PC-3 (cell line): ENCODE measurements around the gene HACD4. TPM values are rescaled to one million over a fixed set of nuclear protein-coding genes. Genes with fewer than 3 reads are reported as not detected.

Source experiments
- ATAC-seq: fragments of 200-7000 bp; cut with Tn5 transposase; 2 replicates; pipeline ENCODE4 v1.9.1; 2020; ENCODE audit warnings: mild to moderate bottlenecking, moderate library complexity
- BruUV-seq: library from RNA; stranded (reverse); fragments of 400-500 nt; replicated peaks from 2 replicates; lab custom pipeline; 2021; lab: Mats Ljungman, UMichigan
- CTCF ChIA-PET: fragments of 300-600 bp; sonication (Branson Sonifier 250); formaldehyde crosslinking; loops from one replicate; lab custom pipeline; 2022; ENCODE audit warnings: antibody characterized with exemption; lab: Charles Lee
- POLR2A ChIA-PET: fragments of 300-600 bp; sonication (Branson Sonifier 250); formaldehyde crosslinking; loops from one replicate; lab custom pipeline; 2022; ENCODE audit warnings: antibody characterized with exemption; ENCODE audit not compliant: unreplicated experiment; lab: Charles Lee
- DNase-seq: peaks from one replicate; pipeline ENCODE4 v3.0.0-alpha.2; 2015
- H2AFZ ChIP-seq: fragments of 300-600 bp; sonication (generic); 2 replicates; pipeline ENCODE4 v1.6.0; 2016; ENCODE audit warnings: antibody characterized with exemption, low read length
- H3F3A ChIP-seq: fragments of 300-600 bp; sonication (generic); one replicate; pipeline ENCODE4 v1.6.0; 2017; ENCODE audit warnings: antibody characterized with exemption, low read length, control low read depth, mild to moderate bottlenecking; ENCODE audit not compliant: unreplicated experiment
- H3K27ac ChIP-seq: fragments of 300-600 bp; sonication (generic); 2 replicates; pipeline ENCODE4 v1.5.1; 2016; ENCODE audit warnings: mild to moderate bottlenecking, low read length
- H3K27me3 ChIP-seq: fragments of 300-600 bp; sonication (generic); 2 replicates; pipeline ENCODE4 v1.6.1; 2016; ENCODE audit warnings: low read length, mixed read lengths
- H3K36me3 ChIP-seq: fragments of 300-600 bp; sonication (generic); 2 replicates; pipeline ENCODE4 v1.6.1; 2016; ENCODE audit warnings: low read depth, mixed run types, low read length, mixed read lengths
- H3K4me1 ChIP-seq: fragments of 300-600 bp; sonication (generic); 2 replicates; pipeline ENCODE4 v1.5.1; 2016; ENCODE audit warnings: low read length; ENCODE audit not compliant: insufficient read depth
- H3K4me2 ChIP-seq: fragments of 300-600 bp; sonication (generic); 2 replicates; pipeline ENCODE4 v1.6.0; 2016; ENCODE audit warnings: low read length
- H3K4me3 ChIP-seq: fragments of 300-600 bp; sonication (generic); 2 replicates; pipeline ENCODE4 v1.5.1; 2016; ENCODE audit warnings: mild to moderate bottlenecking, low read length, mixed read lengths
- H3K79me2 ChIP-seq: fragments of 300-600 bp; sonication (generic); 2 replicates; pipeline ENCODE4 v1.6.1; 2017; ENCODE audit warnings: low read length, mixed read lengths
- H3K9ac ChIP-seq: fragments of 300-600 bp; sonication (generic); 2 replicates; pipeline ENCODE4 v1.6.0; 2016; ENCODE audit warnings: mild to moderate bottlenecking, low read length
- H3K9me2 ChIP-seq: fragments of 300-600 bp; sonication (generic); replicated peaks from 2 replicates; pipeline ENCODE4 v1.6.1; 2016; ENCODE audit warnings: mixed run types, low read length, mixed read lengths
- H3K9me3 ChIP-seq: fragments of 300-600 bp; sonication (generic); 2 replicates; pipeline ENCODE4 v1.6.1; 2016; ENCODE audit warnings: low read length, mixed read lengths
- H4K20me1 ChIP-seq: fragments of 300-600 bp; sonication (generic); 2 replicates; pipeline ENCODE4 v1.6.1; 2016; ENCODE audit warnings: low read length, mixed read lengths
- EZH2 ChIP-seq: fragments of 300-600 bp; sonication (generic); IDR thresholded peaks from one replicate; pipeline ENCODE4 v1.6.1; 2017; ENCODE audit warnings: antibody characterized with exemption, mild to moderate bottlenecking, low read length; ENCODE audit not compliant: unreplicated experiment
- EZH2phosphoT487 ChIP-seq: fragments of 300-600 bp; sonication (generic); IDR thresholded peaks from 2 replicates; pipeline ENCODE4 v1.6.1; 2018; ENCODE audit warnings: mild to moderate bottlenecking, antibody characterized with exemption, low read length, borderline replicate concordance
- intact Hi-C: fragments of 100-400 bp; cut with micrococcal nuclease; formaldehyde crosslinking; loops from 2 replicates; pipeline ENCODE4 v1.9.0; 2023
- total RNA-seq: library from RNA; depleted of rRNA; stranded (reverse); fragments of >200 nt; gene quantifications from 2 replicates; pipeline ENCODE4 v1.2.3, GENCODE V29; 2014
- TF ChIP-seq, protein P1 (sequence below): fragments of 300-600 bp; sonication (generic); conservative IDR thresholded peaks from 2 replicates; pipeline ENCODE4 v1.5.1; 2017; ENCODE audit warnings: antibody characterized with exemption, low read depth, mild to moderate bottlenecking, low read length

HACD4 gene
- total RNA-seq, 1 experiment from 2014 or later, result not detected

DNA sequence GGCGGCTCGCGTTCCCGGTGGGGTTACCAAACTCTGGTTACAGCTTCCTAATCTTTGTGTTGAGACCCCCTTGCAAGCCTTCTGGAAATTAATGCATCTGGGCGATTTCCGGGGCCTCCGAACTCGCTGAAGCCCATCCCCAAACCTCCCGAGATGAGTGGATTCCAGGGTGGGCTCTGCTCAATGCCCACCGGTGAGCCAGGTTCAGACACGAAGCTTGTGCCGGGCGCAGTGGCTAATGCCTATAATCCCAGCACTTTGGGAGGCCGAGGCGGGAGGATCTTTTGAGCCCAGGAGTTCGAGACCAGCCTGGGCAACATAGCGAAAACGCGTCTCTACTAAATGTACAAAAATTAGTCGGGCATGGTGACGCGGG, 356 bp upstream of the HACD4 start:
- ChIA-PET CTCF (no interaction called here), POLR2A (no interaction called here)
- H3F3A ChIP-seq, result no peaks in the 10 kb centered on the region
- H2AFZ ChIP-seq, result no peak overlapping the region
- H3K79me2 ChIP-seq, result no peaks in the 10 kb centered on the region
- H4K20me1 ChIP-seq, result no peaks in the 10 kb centered on the region
- no peaks in the 10 kb centered on the region for H3K9me3 ChIP-seq
- no peaks in the 10 kb centered on the region for H3K27me3 ChIP-seq
- no peaks in the 10 kb centered on the region for H3K36me3 ChIP-seq
- H3K4me1 ChIP-seq, result peaks cover 7% of the 10 kb centered on the region
- TF ChIP-seq, protein P1, sequence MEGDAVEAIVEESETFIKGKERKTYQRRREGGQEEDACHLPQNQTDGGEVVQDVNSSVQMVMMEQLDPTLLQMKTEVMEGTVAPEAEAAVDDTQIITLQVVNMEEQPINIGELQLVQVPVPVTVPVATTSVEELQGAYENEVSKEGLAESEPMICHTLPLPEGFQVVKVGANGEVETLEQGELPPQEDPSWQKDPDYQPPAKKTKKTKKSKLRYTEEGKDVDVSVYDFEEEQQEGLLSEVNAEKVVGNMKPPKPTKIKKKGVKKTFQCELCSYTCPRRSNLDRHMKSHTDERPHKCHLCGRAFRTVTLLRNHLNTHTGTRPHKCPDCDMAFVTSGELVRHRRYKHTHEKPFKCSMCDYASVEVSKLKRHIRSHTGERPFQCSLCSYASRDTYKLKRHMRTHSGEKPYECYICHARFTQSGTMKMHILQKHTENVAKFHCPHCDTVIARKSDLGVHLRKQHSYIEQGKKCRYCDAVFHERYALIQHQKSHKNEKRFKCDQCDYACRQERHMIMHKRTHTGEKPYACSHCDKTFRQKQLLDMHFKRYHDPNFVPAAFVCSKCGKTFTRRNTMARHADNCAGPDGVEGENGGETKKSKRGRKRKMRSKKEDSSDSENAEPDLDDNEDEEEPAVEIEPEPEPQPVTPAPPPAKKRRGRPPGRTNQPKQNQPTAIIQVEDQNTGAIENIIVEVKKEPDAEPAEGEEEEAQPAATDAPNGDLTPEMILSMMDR, result no peak
- TF ChIP-seq EZH2 (no peak), EZH2phosphoT487 (no peak)
- H3K9ac ChIP-seq, result no peak overlapping the region
- ATAC-seq, result no peak
- no peak for DNase-seq
- no peak overlapping the region for H3K27ac ChIP-seq
- H3K9me2 ChIP-seq, result no peaks in the 10 kb centered on the region
- BruUV-seq, result no TSS peak
- intact Hi-C loops, result no loop called here
- H3K4me2 ChIP-seq, result no peak overlapping the region
- no peak overlapping the region for H3K4me3 ChIP-seq

DNA sequence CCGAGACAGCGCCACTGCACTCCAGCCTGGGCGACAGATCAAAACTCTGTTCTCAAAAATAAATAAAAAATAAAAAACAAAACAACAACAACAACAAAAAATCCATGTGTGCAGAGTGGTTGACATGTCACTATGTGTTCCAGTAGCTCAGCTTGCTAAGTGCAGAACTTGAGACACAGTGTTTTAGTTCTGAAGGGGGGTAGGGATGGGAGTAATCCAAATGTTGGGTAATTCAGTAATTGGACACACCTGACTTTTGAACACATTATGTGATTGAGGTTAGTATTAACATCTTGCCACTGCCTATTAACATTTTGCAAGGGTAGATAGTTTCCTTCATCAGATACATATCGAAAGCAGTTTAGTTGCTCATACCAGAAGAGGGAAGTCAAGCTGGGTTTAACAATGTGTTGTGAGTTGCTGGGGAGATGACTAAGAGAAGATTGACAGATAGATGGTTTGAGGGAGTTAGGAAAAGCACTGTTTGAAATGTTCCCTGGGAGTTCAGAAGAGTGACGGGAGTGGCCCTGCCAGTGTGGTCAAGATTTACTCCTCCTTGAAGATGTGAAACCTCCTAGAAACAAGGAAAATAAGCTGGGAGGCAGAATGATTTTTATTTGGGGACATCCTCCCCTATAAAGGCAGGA, 928 bp downstream of the HACD4 start:
- BruUV-seq, result no TSS peak
- H2AFZ ChIP-seq, result no peak overlapping the region

DNA sequence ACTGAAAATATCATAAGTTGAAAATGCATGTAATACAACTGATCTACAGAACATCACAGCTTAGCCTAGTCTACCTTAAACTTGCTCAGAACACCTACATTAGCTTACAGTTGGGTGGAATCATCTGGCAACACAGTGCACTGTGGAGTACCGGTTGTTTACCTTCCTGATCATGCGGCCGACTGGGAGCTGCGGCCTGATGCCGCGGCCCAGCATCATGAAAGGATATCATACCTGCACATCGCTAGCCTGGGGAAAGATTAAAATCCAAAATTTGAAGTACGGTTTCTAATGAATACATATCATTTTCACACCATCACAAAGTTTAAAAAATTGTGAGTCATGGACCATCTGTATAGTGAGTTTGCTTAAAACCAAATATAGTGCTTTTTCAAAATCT, 1.8 kb downstream of the HACD4 start:
- BruUV-seq, result no TSS peak
- ChIA-PET CTCF (no interaction called here), POLR2A (no interaction called here)

More for the DNA sequence above, 928 bp downstream of the HACD4 start:
- no peaks in the 10 kb centered on the region for H3K9me3 ChIP-seq
- no peaks in the 10 kb centered on the region for H3K27me3 ChIP-seq
- intact Hi-C loops, result no loop called here
- TF ChIP-seq, protein P1, result no peak
- no peak for TF ChIP-seq EZH2phosphoT487
- TF ChIP-seq EZH2, result no peak
- H3K4me3 ChIP-seq, result no peak overlapping the region
- H3K36me3 ChIP-seq, result no peaks in the 10 kb centered on the region
- no peaks in the 10 kb centered on the region for H4K20me1 ChIP-seq
- H3K4me1 ChIP-seq, result peaks cover 8% of the 10 kb centered on the region
- H3K9me2 ChIP-seq, result no peaks in the 10 kb centered on the region
- DNase-seq, result peak; percentile 13
- no peak overlapping the region for H3K9ac ChIP-seq
- H3K4me2 ChIP-seq, result no peak overlapping the region
- ChIA-PET CTCF (interaction anchor here (0.6 kb wide), 1 partner anchor 81 kb away, joined by 12 read pairs; no protein-coding TSS in a partner anchor), POLR2A (no interaction called here)
- no peak overlapping the region for H3K27ac ChIP-seq
- H3F3A ChIP-seq, result no peaks in the 10 kb centered on the region
- H3K79me2 ChIP-seq, result no peaks in the 10 kb centered on the region
- ATAC-seq, result peak; percentile 43; the same call in 1 of the 2 replicates

More for the DNA sequence above, 1.8 kb downstream of the HACD4 start:
- Histone ChIP-seq H3K4me2 (no peak overlapping the region), H3F3A (no peaks in the 10 kb centered on the region), H3K79me2 (no peaks in the 10 kb centered on the region), H4K20me1 (no peaks in the 10 kb centered on the region), H3K4me1 (peaks cover 8% of the 10 kb centered on the region), H3K36me3 (no peaks in the 10 kb centered on the region), H3K9ac (no peak overlapping the region), H3K27ac (no peak overlapping the region), H3K9me3 (no peaks in the 10 kb centered on the region), H2AFZ (no peak overlapping the region), H3K4me3 (no peak overlapping the region), H3K9me2 (no peaks in the 10 kb centered on the region), H3K27me3 (no peaks in the 10 kb centered on the region)
- DNase-seq, result no peak
- no peak for TF ChIP-seq EZH2
- TF ChIP-seq, protein P1, result no peak
- no peak for TF ChIP-seq EZH2phosphoT487
- intact Hi-C loops, result no loop called here
- no peak for ATAC-seq
